GM21390 (cell line): ENCODE data around the gene PLSCR4.

Experiments
- ATAC-seq: cut with Tn5 transposase; IDR thresholded peaks from one replicate; pipeline ENCODE4 v1.9.1; 2021; ENCODE audit not compliant: unreplicated experiment

Gene PLSCR4

DNA sequence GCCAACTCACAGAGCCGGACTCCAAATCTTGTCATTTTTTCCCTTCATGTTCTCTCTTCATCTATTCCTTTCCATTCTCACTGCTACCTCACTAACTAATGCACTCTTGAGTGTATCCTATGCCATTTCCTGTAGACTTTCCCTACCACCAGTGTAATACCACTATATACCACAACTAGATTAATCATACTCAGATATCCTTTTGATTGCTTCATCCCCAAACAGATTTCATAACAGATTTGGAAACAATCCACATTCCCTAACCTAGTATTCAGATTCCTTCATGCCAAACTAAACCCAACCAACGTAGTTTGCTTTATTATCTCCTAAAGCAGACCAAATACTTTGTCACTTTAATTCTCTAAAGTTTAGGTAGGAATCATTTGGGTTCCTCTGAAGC, 87.3 kb downstream of the PLSCR4 start:
- ATAC-seq = no peak

- no peak for ATAC-seq
Measured at GRCh38 chr3:146162561-146162960, 88.3 kb downstream of the PLSCR4 start.

- ATAC-seq = no peak
Measured at GRCh38 chr3:146161663-146162002, 89.3 kb downstream of the PLSCR4 start.

GRCh38 chr3:146160964-146161662, 89.8 kb downstream of the PLSCR4 start, which contains the start of gene PLOD2:
TSS of gene PLOD2 (minus strand) at chr3:146161184. CDS start at chr3:146160989, 195 bp downstream.
- ATAC-seq = peak; percentile 55

DNA sequence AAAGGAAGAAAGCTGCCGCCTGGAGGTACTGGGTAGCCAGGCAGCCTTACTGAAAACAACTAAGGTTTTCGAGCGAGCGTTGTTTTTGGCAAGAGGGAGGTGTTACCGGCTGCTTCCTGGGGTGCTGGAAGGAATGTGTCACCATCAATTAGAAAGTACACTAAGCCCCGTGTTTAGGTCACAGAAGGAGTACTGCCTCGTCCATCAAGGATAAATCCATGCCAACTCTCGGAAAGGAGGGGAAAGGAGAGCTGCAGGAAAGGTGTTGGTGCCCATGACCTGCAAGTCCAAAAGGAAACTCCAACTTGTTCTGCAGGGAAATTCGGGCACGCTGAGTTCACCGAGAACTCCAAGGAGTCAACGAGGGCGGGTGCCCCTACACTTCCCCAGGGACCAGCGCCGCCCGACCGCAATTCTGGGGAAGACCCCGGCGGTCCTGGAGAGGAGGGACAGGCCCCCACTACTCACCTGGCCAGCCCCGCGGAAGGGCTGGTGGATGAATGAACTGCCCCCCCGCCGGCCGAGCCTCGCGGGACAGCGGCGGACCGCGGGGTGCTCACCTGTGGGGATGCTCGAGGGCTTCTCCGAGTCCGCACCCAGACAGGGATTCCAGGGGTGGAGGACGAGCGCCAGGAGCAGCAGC, 90.5 kb downstream of the PLSCR4 start:
- peak; percentile 13 for ATAC-seq

DNA sequence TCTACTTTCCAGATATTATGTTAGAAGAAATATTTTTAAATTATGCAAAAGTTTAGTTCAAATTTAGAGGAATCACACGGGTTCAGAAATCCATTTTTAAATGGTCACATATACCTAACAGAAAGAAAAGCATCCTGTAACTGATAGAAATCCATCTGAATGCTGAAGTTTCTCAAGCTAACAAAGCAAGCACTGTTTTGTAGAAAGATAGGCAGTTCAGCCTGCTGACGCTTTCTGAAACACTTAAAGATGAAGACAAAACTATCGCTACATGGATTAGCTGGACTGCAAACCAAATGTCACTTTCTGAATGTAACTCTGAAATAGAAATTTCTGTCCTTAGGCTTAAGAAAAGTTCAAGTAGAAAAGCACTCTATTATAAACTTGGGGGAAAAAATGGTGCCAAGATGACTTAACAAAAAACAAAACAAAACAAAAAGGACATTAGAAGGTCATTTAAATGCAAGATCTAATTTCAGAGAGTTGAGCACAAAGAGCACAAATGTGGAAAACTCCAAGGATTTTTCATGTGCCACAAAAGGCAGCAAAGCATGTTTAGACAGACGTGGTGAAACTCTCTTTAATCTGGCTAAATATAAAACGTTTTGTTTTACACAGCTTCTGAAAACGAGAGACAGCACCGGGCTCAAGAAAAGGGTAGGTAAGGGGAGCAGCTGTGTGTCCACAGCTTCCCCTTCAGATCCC, 91.1 kb downstream of the PLSCR4 start:
- ATAC-seq = no peak

DNA sequence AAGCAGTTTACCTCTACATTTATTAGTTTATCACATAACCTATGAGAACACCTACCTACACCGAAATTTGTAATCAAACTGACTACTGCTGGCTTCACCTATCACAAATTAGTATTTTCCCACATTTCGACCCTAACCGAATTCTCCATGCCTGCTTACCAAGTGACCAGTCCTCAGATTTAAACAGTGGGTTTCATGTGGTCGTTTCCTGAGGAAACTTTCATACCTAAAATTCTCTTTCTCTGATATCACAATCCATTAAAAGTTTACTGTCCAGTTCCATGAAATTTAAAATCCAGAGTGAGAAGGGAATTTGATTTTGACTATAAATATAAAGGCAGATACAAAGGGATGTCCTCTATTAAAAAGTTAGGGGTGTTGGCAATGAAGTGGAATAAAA, 91.9 kb downstream of the PLSCR4 start:
- no peak for ATAC-seq

GRCh38 chr3:146157325-146158060, 93.4 kb downstream of the PLSCR4 start:
- ATAC-seq = no peak

- no peak for ATAC-seq
Measured at GRCh38 chr3:146156666-146157314, 94.1 kb downstream of the PLSCR4 start.

GRCh38 chr3:146156095-146156494, 94.8 kb downstream of the PLSCR4 start:
- ATAC-seq = no peak

DNA sequence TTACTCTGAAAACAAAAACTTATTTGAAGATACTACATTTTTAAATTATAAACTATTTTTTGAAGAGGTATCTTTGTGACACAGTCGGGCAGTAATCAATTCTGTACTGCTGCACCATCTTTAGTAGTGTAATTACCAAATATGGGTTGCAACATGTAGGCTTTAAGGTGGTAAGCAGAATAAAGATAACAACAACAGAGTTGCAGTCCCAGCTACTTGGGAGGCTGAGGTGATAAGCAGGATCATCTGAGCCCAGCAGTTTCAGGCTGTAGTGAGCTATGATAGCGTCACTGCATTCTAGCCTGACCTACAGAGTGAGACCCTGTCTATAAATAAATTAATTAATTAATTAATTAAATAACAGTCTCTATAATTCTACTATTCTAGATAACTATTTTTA, 95.9 kb downstream of the PLSCR4 start:
- ATAC-seq = no peak

GRCh38 chr3:146154316-146154715, 96.6 kb downstream of the PLSCR4 start:
- ATAC-seq = no peak

DNA sequence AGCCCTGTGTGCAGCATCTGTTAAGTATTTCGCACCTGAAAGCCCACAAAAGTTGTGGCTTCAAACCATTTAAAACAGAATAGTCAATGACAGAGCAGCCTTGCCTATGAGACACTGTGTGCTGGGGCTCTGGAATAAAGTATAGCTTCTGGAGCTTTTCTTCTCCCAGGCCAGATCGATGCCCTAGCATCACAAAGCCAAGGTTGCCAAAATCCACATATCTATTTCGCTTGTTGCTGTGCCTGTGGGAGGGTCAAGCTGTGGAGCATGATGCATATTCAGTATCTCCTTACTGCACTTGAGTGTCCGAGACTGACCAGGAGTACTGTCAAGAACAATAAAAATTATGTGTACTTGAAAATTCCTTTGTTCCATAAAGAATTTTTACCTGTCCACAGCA, 97.5 kb downstream of the PLSCR4 start:
- no peak for ATAC-seq

DNA sequence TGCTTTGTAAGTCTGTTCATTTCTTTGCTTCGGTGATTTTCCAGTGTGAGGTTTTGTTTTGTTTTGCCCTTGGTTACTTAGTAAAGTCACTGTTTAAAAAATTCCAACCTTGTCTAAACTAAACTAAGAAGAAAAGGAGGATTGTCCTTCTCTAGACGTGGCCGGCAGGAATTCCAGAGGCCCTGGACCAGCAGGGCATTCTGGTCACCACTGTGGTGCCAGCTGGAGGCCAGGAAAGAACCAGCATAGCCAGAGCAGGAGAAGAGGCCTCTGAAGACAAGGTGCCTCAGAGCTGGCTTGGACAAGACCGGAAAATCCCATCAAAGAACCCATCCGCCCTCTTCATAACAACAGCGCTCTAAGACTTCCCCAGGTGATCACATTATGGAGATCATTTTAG, 98.1 kb downstream of the PLSCR4 start:
- no peak for ATAC-seq

- no peak for ATAC-seq
Measured at GRCh38 chr3:146148468-146148931, 102.4 kb downstream of the PLSCR4 start.

DNA sequence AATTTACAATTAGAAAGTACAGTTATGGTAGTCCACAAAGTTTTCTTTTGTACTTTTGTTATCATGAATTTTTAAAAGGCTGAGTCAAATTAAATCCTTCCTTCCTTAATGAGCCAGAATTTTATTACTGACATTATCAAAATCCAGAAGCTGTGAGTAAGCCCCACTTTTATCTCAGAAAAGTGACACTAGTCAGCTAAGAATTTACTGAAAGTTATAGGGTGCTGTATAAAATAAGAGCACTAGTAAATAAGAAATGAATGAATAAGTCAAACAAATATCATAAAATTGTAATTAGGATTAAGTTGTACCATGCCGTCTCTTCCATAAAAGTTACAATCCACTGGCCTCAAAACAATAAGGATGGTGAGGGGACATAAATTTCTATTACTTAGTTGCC, 105.3 kb downstream of the PLSCR4 start:
- ATAC-seq = no peak

- ATAC-seq = no peak
Measured at GRCh38 chr3:146142757-146143156, 108.1 kb downstream of the PLSCR4 start.
